Heart left ventricle (tissue), 13 donors: ENCODE measurements around the gene ENTPD7.

ENCODE experiments used
- CTCF ChIP-seq, 12 donors: fragments of 200-600 bp; sonication (generic) in 4 of 12; IDR thresholded peaks; one replicate each; pipeline versions ENCODE4 v1.5.0 to v1.8.0; 2018 to 2022; ENCODE audit warnings: antibody characterized with exemption in 12 of 12, mild to moderate bottlenecking in 5 of 12
- POLR2A ChIP-seq, 2 donors: fragments of 450-650 bp; IDR thresholded peaks; one replicate each; pipeline ENCODE4 v1.6.1; 2017; ENCODE audit warnings: antibody characterized with exemption in 2 of 2, mild to moderate bottlenecking in 2 of 2, moderate library complexity in 2 of 2
- donor health status: ischemic (EF 13 %, LVEDD 7.1; RV severe dilation, severe dysfunction).
- donor health status: DM: no; HTN: yes; CAD: no.
- donor health status: DM: no; HTN: no; CAD: no.
- donor health status: ischemic (EF 25% LVEDD 6.9; RV normal size, moderate dysfunction).
- donor health status: ischemic (EF 25% LVEDD 5.7; RV mildly dilated, moderate dysfunction).
- donor health status: ischemic (EF 35%, LVEDD 5.7; RV mildly dilated, moderate dysfunction).
- donor health status: nonischemic (EF 11% LVEDD 7.7; RV severe dilation, severe dysfunction).
- donor health status: DM: yes; HTN: yes; CAD: no.
- donor health status: PGD.
- donor health status: ischemic (EF 29% LVEDD 5.4; RV normal size, mild dysfunction).
- donor health status: nonischemic (EF 23%, LVEDD 6.1; RV moderate dilation, normal function).

GRCh38 chr10:99619090-99619800, 40.1 kb upstream of the ENTPD7 start:
- TF ChIP-seq CTCF (IDR thresholded peaks at IDR 0.05) (no peak), POLR2A (IDR thresholded peaks at IDR 0.05) (no peak)
